Effector memory CD4-positive, alpha-beta T cell (primary cell): Measurements from ENCODE around the gene PDCD1.
"Not testable (repeated sequence)": the region's sequence is repeated elsewhere in the genome, so short reads cannot be mapped to it uniquely, and the experiment has no call there.

Experiments used
- DNase-seq, 3 donors: peaks; one replicate each; pipeline ENCODE4 v3.0.0-alpha.2; 2020
- H3K27ac ChIP-seq: 2 replicates; pipeline ENCODE4 v1.7.0; 2013; ENCODE audit warnings: mild to moderate bottlenecking, low read length, moderate library complexity; ENCODE audit not compliant: insufficient read depth, poor library complexity, severe bottlenecking
- H3K27me3 ChIP-seq: replicated peaks from 2 replicates; pipeline ENCODE4 v1.7.0; 2013; ENCODE audit warnings: mild to moderate bottlenecking, low read length; ENCODE audit not compliant: insufficient read depth, control insufficient read depth, poor library complexity, severe bottlenecking
- H3K36me3 ChIP-seq: 2 replicates; pipeline ENCODE4 v1.7.0; 2013; ENCODE audit warnings: mild to moderate bottlenecking, low read length, moderate library complexity; ENCODE audit not compliant: control insufficient read depth, insufficient read depth
- H3K4me1 ChIP-seq: 2 replicates; pipeline ENCODE4 v1.7.0; 2013; ENCODE audit warnings: low read length, mild to moderate bottlenecking; ENCODE audit not compliant: control insufficient read depth, insufficient read depth, poor library complexity, severe bottlenecking
- H3K4me3 ChIP-seq: 2 replicates; pipeline ENCODE4 v1.7.0; 2013; ENCODE audit warnings: low read length, low read depth, mild to moderate bottlenecking; ENCODE audit not compliant: insufficient read depth, poor library complexity, severe bottlenecking
- H3K9me3 ChIP-seq: 2 replicates; pipeline ENCODE4 v1.7.0; 2013; ENCODE audit warnings: mild to moderate bottlenecking, low read length, moderate library complexity; ENCODE audit not compliant: control insufficient read depth

PDCD1 gene

GRCh38 chr2:241877989-241878970 is 19.6 kb upstream of the PDCD1 start:
- Histone ChIP-seq H3K9me3 (no peaks in the 10 kb centered on the region), H3K4me1 (peaks cover 15% of the 10 kb centered on the region), H3K4me3 (no peak overlapping the region), H3K27me3 (no peaks in the 10 kb centered on the region), H3K27ac (no peak overlapping the region), H3K36me3 (no peaks in the 10 kb centered on the region)
- DNase-seq, result peak; percentile 52 to 70 (median 58)

GRCh38 chr2:241877197-241877685 is 18.5 kb upstream of the PDCD1 start:
- Histone ChIP-seq H3K27me3 (no peaks in the 10 kb centered on the region), H3K4me3 (no peak overlapping the region), H3K9me3 (no peaks in the 10 kb centered on the region), H3K27ac (no peak overlapping the region), H3K36me3 (no peaks in the 10 kb centered on the region), H3K4me1 (peaks cover 12% of the 10 kb centered on the region)
- DNase-seq, result no peak

- H3K4me3 ChIP-seq, result no peak overlapping the region
- DNase-seq, result no peak
- H3K27ac ChIP-seq, result no peak overlapping the region
- no peaks in the 10 kb centered on the region for H3K36me3 ChIP-seq
- H3K9me3 ChIP-seq, result no peaks in the 10 kb centered on the region
- no peaks in the 10 kb centered on the region for H3K27me3 ChIP-seq
- peaks cover 6% of the 10 kb centered on the region for H3K4me1 ChIP-seq
Observed at GRCh38 chr2:241876528-241877196, 18.0 kb upstream of the PDCD1 start.

- DNase-seq, H3K4me1 ChIP-seq, H3K27ac ChIP-seq, H3K27me3 ChIP-seq, H3K9me3 ChIP-seq, H3K4me3 ChIP-seq, H3K36me3 ChIP-seq: not testable (repeated sequence)
Observed at GRCh38 chr2:241875754-241876527, 17.2 kb upstream of the PDCD1 start.

- no peak overlapping the region for H3K4me3 ChIP-seq
- H3K36me3 ChIP-seq, result no peaks in the 10 kb centered on the region
- no peaks in the 10 kb centered on the region for H3K27me3 ChIP-seq
- DNase-seq, result no peak
- no peak overlapping the region for H3K27ac ChIP-seq
- no peaks in the 10 kb centered on the region for H3K9me3 ChIP-seq
- H3K4me1 ChIP-seq, result no peaks in the 10 kb centered on the region
Observed at GRCh38 chr2:241874277-241874925, 15.7 kb upstream of the PDCD1 start.

- no peak for DNase-seq
- no peaks in the 10 kb centered on the region for H3K27me3 ChIP-seq
- H3K36me3 ChIP-seq, result no peaks in the 10 kb centered on the region
- peaks cover 3% of the 10 kb centered on the region for H3K4me1 ChIP-seq
- no peak overlapping the region for H3K4me3 ChIP-seq
- no peaks in the 10 kb centered on the region for H3K9me3 ChIP-seq
- H3K27ac ChIP-seq, result no peak overlapping the region
Observed at GRCh38 chr2:241873803-241874110, 15.1 kb upstream of the PDCD1 start.

GRCh38 chr2:241873081-241873802 is 14.5 kb upstream of the PDCD1 start:
- no peaks in the 10 kb centered on the region for H3K36me3 ChIP-seq
- H3K27me3 ChIP-seq, result no peaks in the 10 kb centered on the region
- peaks cover 8% of the 10 kb centered on the region for H3K4me1 ChIP-seq
- no peak for DNase-seq
- no peaks in the 10 kb centered on the region for H3K9me3 ChIP-seq
- no peak overlapping the region for H3K4me3 ChIP-seq
- H3K27ac ChIP-seq, result no peak overlapping the region

- Histone ChIP-seq H3K9me3 (no peaks in the 10 kb centered on the region), H3K27ac (no peak overlapping the region), H3K4me1 (peaks cover 17% of the 10 kb centered on the region), H3K27me3 (no peaks in the 10 kb centered on the region), H3K36me3 (no peaks in the 10 kb centered on the region), H3K4me3 (no peak overlapping the region)
- no peak for DNase-seq
Observed at GRCh38 chr2:241872313-241872642, 13.6 kb upstream of the PDCD1 start.

GRCh38 chr2:241871538-241872312 is 13.0 kb upstream of the PDCD1 start:
- no peaks in the 10 kb centered on the region for H3K36me3 ChIP-seq
- DNase-seq, result no peak
- H3K4me3 ChIP-seq, result no peak overlapping the region
- peaks cover 19% of the 10 kb centered on the region for H3K4me1 ChIP-seq
- no peak overlapping the region for H3K27ac ChIP-seq
- no peaks in the 10 kb centered on the region for H3K9me3 ChIP-seq
- H3K27me3 ChIP-seq, result no peaks in the 10 kb centered on the region
